ENCODE data around the gene ENOX1.
"Not testable (repeated sequence)": the region's sequence is repeated elsewhere in the genome, so short reads cannot be mapped to it uniquely, and the experiment has no call there.

Gene ENOX1

GRCh38 chr13:43204591-43204990, 582.2 kb downstream of the ENOX1 start:
- no peak for DNase-seq (ENCODE audit: low read depth)

- DNase-seq (ENCODE audit: low read depth) = no peak
These were observed 583.0 kb downstream of the ENOX1 start for GRCh38 chr13:43203781-43204180.

GRCh38 chr13:43200736-43201135, 586.0 kb downstream of the ENOX1 start:
- no peak for DNase-seq (ENCODE audit: low read depth)

- no peak for DNase-seq (ENCODE audit: low read depth)
These were observed 586.5 kb downstream of the ENOX1 start for GRCh38 chr13:43200307-43200706.

GRCh38 chr13:43196750-43197370, 589.9 kb downstream of the ENOX1 start:
- DNase-seq (ENCODE audit: low read depth) = no peak

GRCh38 chr13:43196086-43196621, 590.6 kb downstream of the ENOX1 start:
- DNase-seq (ENCODE audit: low read depth) = no peak

- DNase-seq (ENCODE audit: low read depth) = no peak
These were observed 591.2 kb downstream of the ENOX1 start for GRCh38 chr13:43195551-43195950.

- DNase-seq (ENCODE audit: low read depth) = no peak
These were observed 591.7 kb downstream of the ENOX1 start for GRCh38 chr13:43195112-43195511.

GRCh38 chr13:43193789-43194420, 592.9 kb downstream of the ENOX1 start:
- no peak for DNase-seq (ENCODE audit: low read depth)

- DNase-seq (ENCODE audit: low read depth) = no peak
These were observed 595.2 kb downstream of the ENOX1 start for GRCh38 chr13:43191546-43191945.

GRCh38 chr13:43185226-43185625, 601.5 kb downstream of the ENOX1 start:
- DNase-seq (ENCODE audit: low read depth) = no peak

- no peak for DNase-seq (ENCODE audit: low read depth)
These were observed 605.9 kb downstream of the ENOX1 start for GRCh38 chr13:43180837-43181236.

- no peak for DNase-seq (ENCODE audit: low read depth)
These were observed 606.6 kb downstream of the ENOX1 start for GRCh38 chr13:43180036-43180660.

- no peak for DNase-seq (ENCODE audit: low read depth)
These were observed 615.3 kb downstream of the ENOX1 start for GRCh38 chr13:43171489-43171888.

- no peak for DNase-seq (ENCODE audit: low read depth)
These were observed 616.3 kb downstream of the ENOX1 start for GRCh38 chr13:43170506-43170905.

- DNase-seq (ENCODE audit: low read depth) = not testable (repeated sequence)
These were observed 618.3 kb downstream of the ENOX1 start for GRCh38 chr13:43168434-43168833.

GRCh38 chr13:43167731-43168130, 619.0 kb downstream of the ENOX1 start:
- DNase-seq (ENCODE audit: low read depth) = no peak

GRCh38 chr13:43166644-43167457, 619.9 kb downstream of the ENOX1 start:
- no peak for DNase-seq (ENCODE audit: low read depth)

Data from T follicular helper cell (primary cell).